ENCODE measurements around the gene YY1AP1. TPM values are rescaled to one million over a fixed set of nuclear protein-coding genes. Genes with fewer than 3 reads are reported as not detected.
A peak's percentile ranks its signal among the peaks of the same experiment; 100 is the strongest.

The YY1AP1 gene
- total RNA-seq, 4 donors from 2014 or later = 37.8 to 91.6 (median 63.5) TPM

GRCh38 chr1:155697046-155697445 is 8.5 kb upstream of the YY1AP1 start:
- intact Hi-C loops (cut with DNase I) = no loop called here
- no peak for TF ChIP-seq POLR2A (IDR thresholded peaks at IDR 0.05)
- TF ChIP-seq CTCF (IDR thresholded peaks at IDR 0.05) = no peak

GRCh38 chr1:155696524-155696923 is 8.0 kb upstream of the YY1AP1 start:
- H3K9me3 ChIP-seq = peaks cover 0 to 4% (median 0%) of the 10 kb centered on the region in 3 donors
- TF ChIP-seq CTCF (IDR thresholded peaks at IDR 0.05) = no peak
- TF ChIP-seq POLR2A (IDR thresholded peaks at IDR 0.05) = no peak
- H3K36me3 ChIP-seq = peaks cover 0 to 14% (median 0%) of the 10 kb centered on the region in 3 donors
- H3K4me3 ChIP-seq = no peak overlapping the region
- H3K27ac ChIP-seq = no peak overlapping the region
- DNase-seq = no peak
- intact Hi-C loops (cut with DNase I) = no loop called here
- H3K27me3 ChIP-seq = no peaks in the 10 kb centered on the region
- H3K4me1 ChIP-seq = peaks cover 6 to 21% (median 7%) of the 10 kb centered on the region in 3 donors

More at GRCh38 chr1:155697046-155697445, 8.5 kb upstream of the YY1AP1 start:
- Histone ChIP-seq H3K27ac (no peak overlapping the region), H3K27me3 (no peaks in the 10 kb centered on the region), H3K9me3 (peaks cover 0 to 3% (median 0%) of the 10 kb centered on the region in 3 donors), H3K4me1 (peaks cover 6 to 21% (median 7%) of the 10 kb centered on the region in 3 donors), H3K4me3 (no peak overlapping the region), H3K36me3 (peaks cover 0 to 9% (median 0%) of the 10 kb centered on the region in 3 donors)
- DNase-seq = no peak
- WGBS, 2 donors = 97% methylated on average over 8 to 10 of the region's 10 CpGs

GRCh38 chr1:155695608-155696007 is 7.0 kb upstream of the YY1AP1 start:
- H3K4me3 ChIP-seq = no peak overlapping the region
- peaks cover 6 to 30% (median 7%) of the 10 kb centered on the region in 3 donors for H3K4me1 ChIP-seq
- TF ChIP-seq POLR2A (IDR thresholded peaks at IDR 0.05) (no peak), CTCF (IDR thresholded peaks at IDR 0.05) (no peak)
- peaks cover 0 to 23% (median 0%) of the 10 kb centered on the region in 3 donors for H3K36me3 ChIP-seq
- WGBS, 2 donors = 88 to 89% methylated on average over 3 of the region's 3 CpGs
- H3K27ac ChIP-seq = peak overlapping the region in 2 of 4 donors; percentile 13 to 70
- H3K9me3 ChIP-seq = peaks cover 0 to 4% (median 0%) of the 10 kb centered on the region in 3 donors
- no peaks in the 10 kb centered on the region for H3K27me3 ChIP-seq
- DNase-seq = no peak
- intact Hi-C loops (cut with DNase I) = no loop called here

- H3K9me3 ChIP-seq = peaks cover 0 to 4% (median 0%) of the 10 kb centered on the region in 3 donors
- TF ChIP-seq CTCF (IDR thresholded peaks at IDR 0.05) = no peak
- TF ChIP-seq POLR2A (IDR thresholded peaks at IDR 0.05) = no peak
- DNase-seq = no peak
- 12 to 41% methylated on average over 4 of the region's 4 CpGs for WGBS, 2 donors
- intact Hi-C loops (cut with DNase I) = no loop called here
- peaks cover 7 to 35% (median 9%) of the 10 kb centered on the region in 3 donors for H3K4me1 ChIP-seq
- no peak overlapping the region for H3K4me3 ChIP-seq
- peak overlapping the region in 2 of 4 donors; percentile 44 to 70 for H3K27ac ChIP-seq
- peaks cover 0 to 24% (median 0%) of the 10 kb centered on the region in 3 donors for H3K36me3 ChIP-seq
- H3K27me3 ChIP-seq = no peaks in the 10 kb centered on the region
Observed at GRCh38 chr1:155695072-155695471, 6.5 kb upstream of the YY1AP1 start.

- 83 to 93% methylated on average over 7 of the region's 7 CpGs for WGBS, 2 donors
- intact Hi-C loops (cut with DNase I) = no loop called here
- H3K27ac ChIP-seq = peak overlapping the region in 1 of 4 donors; percentile 70
Observed at GRCh38 chr1:155694167-155694566, 5.6 kb upstream of the YY1AP1 start.

More at GRCh38 chr1:155694167-155694566, 5.6 kb upstream of the YY1AP1 start:
- TF ChIP-seq CTCF (IDR thresholded peaks at IDR 0.05) (no peak), POLR2A (IDR thresholded peaks at IDR 0.05) (no peak)
- Histone ChIP-seq H3K36me3 (peaks cover 0 to 24% (median 0%) of the 10 kb centered on the region in 3 donors), H3K27me3 (no peaks in the 10 kb centered on the region), H3K4me3 (no peak overlapping the region), H3K9me3 (peaks cover 0 to 4% (median 0%) of the 10 kb centered on the region in 3 donors), H3K4me1 (peaks cover 14 to 43% (median 15%) of the 10 kb centered on the region in 3 donors)
- no peak for DNase-seq

Measured in esophagus squamous epithelium (tissue), 5 donors.